ENCODE results near the gene YPEL1.
"Not testable (repeated sequence)": the region's sequence is repeated elsewhere in the genome, so short reads cannot be mapped to it uniquely, and the experiment has no call there.

YPEL1 gene

GRCh38 chr22:21686634-21687393 lies 48.8 kb downstream of the YPEL1 start:
- no peaks in the 10 kb centered on the region for H3K9me3 ChIP-seq (ENCODE audit: control insufficient read depth, low read length)
- no peaks in the 10 kb centered on the region for H3K27me3 ChIP-seq (replicated peaks; ENCODE audit: control insufficient read depth, insufficient read depth, low read length)
- no peak overlapping the region for H3K4me3 ChIP-seq (ENCODE audit: low read length)
- no peak for DNase-seq (ENCODE audit: low read depth)
- peaks cover 51% of the 10 kb centered on the region for H3K36me3 ChIP-seq (ENCODE audit: control insufficient read depth, insufficient read depth, low read length, severe bottlenecking)
- H3K4me1 ChIP-seq (ENCODE audit: control insufficient read depth, insufficient read depth, low read length) = no peaks in the 10 kb centered on the region
- no peak overlapping the region for H3K9ac ChIP-seq (ENCODE audit: low read length)

- Histone ChIP-seq H3K9ac (ENCODE audit: low read length) (no peak overlapping the region), H3K36me3 (ENCODE audit: control insufficient read depth, insufficient read depth, low read length, severe bottlenecking) (peaks cover 53% of the 10 kb centered on the region)
- no peak for DNase-seq (ENCODE audit: low read depth)
These were observed 49.4 kb downstream of the YPEL1 start for GRCh38 chr22:21686193-21686608.

DNA sequence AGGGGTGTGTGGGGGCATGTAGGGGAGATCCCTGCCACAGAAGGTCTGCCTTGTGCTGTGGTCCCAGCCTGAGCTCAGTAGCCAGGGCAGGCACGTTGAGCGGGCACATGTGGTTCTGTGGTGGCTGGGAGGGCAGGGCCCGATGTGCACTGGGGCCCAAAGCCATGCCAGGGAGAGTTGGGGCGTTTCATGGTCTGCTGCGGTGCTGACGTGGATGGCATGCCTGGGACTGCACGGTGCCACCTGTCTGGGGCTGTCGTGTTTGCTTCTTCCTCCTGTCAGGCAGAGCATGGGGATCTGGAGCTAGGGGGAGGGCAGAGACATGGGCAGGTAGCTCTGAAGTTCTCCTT lies 50.5 kb downstream of the YPEL1 start:
- no peak for DNase-seq (ENCODE audit: low read depth)
- Histone ChIP-seq H3K36me3 (ENCODE audit: control insufficient read depth, insufficient read depth, low read length, severe bottlenecking) (peaks cover 55% of the 10 kb centered on the region), H3K27me3 (replicated peaks; ENCODE audit: control insufficient read depth, insufficient read depth, low read length) (no peaks in the 10 kb centered on the region), H3K9me3 (ENCODE audit: control insufficient read depth, low read length) (no peaks in the 10 kb centered on the region), H3K4me1 (ENCODE audit: control insufficient read depth, insufficient read depth, low read length) (no peaks in the 10 kb centered on the region), H3K4me3 (ENCODE audit: low read length) (no peak overlapping the region), H3K9ac (ENCODE audit: low read length) (no peak overlapping the region)

More at GRCh38 chr22:21686193-21686608, 49.4 kb downstream of the YPEL1 start:
- H3K27me3 ChIP-seq (replicated peaks; ENCODE audit: control insufficient read depth, insufficient read depth, low read length) = no peaks in the 10 kb centered on the region
- H3K4me1 ChIP-seq (ENCODE audit: control insufficient read depth, insufficient read depth, low read length) = no peaks in the 10 kb centered on the region
- H3K9me3 ChIP-seq (ENCODE audit: control insufficient read depth, low read length) = no peaks in the 10 kb centered on the region
- H3K4me3 ChIP-seq (ENCODE audit: low read length) = no peak overlapping the region

- DNase-seq (ENCODE audit: low read depth) = no peak
- no peaks in the 10 kb centered on the region for H3K4me1 ChIP-seq (ENCODE audit: control insufficient read depth, insufficient read depth, low read length)
- H3K9ac ChIP-seq (ENCODE audit: low read length) = no peak overlapping the region
- H3K9me3 ChIP-seq (ENCODE audit: control insufficient read depth, low read length) = no peaks in the 10 kb centered on the region
- no peak overlapping the region for H3K4me3 ChIP-seq (ENCODE audit: low read length)
- peaks cover 55% of the 10 kb centered on the region for H3K36me3 ChIP-seq (ENCODE audit: control insufficient read depth, insufficient read depth, low read length, severe bottlenecking)
- H3K27me3 ChIP-seq (replicated peaks; ENCODE audit: control insufficient read depth, insufficient read depth, low read length) = no peaks in the 10 kb centered on the region
These were observed 51.0 kb downstream of the YPEL1 start for GRCh38 chr22:21684492-21685163.

GRCh38 chr22:21683401-21683811 lies 52.2 kb downstream of the YPEL1 start:
- no peaks in the 10 kb centered on the region for H3K27me3 ChIP-seq (replicated peaks; ENCODE audit: control insufficient read depth, insufficient read depth, low read length)
- no peak overlapping the region for H3K4me3 ChIP-seq (ENCODE audit: low read length)
- DNase-seq (ENCODE audit: low read depth) = no peak
- no peak overlapping the region for H3K9ac ChIP-seq (ENCODE audit: low read length)
- no peaks in the 10 kb centered on the region for H3K9me3 ChIP-seq (ENCODE audit: control insufficient read depth, low read length)
- H3K4me1 ChIP-seq (ENCODE audit: control insufficient read depth, insufficient read depth, low read length) = no peaks in the 10 kb centered on the region
- H3K36me3 ChIP-seq (ENCODE audit: control insufficient read depth, insufficient read depth, low read length, severe bottlenecking) = peaks cover 55% of the 10 kb centered on the region

- H3K4me1 ChIP-seq (ENCODE audit: control insufficient read depth, insufficient read depth, low read length) = peaks cover 4% of the 10 kb centered on the region
- no peak for DNase-seq (ENCODE audit: low read depth)
- H3K9ac ChIP-seq (ENCODE audit: low read length) = no peak overlapping the region
- H3K27me3 ChIP-seq (replicated peaks; ENCODE audit: control insufficient read depth, insufficient read depth, low read length) = no peaks in the 10 kb centered on the region
- no peaks in the 10 kb centered on the region for H3K9me3 ChIP-seq (ENCODE audit: control insufficient read depth, low read length)
- H3K36me3 ChIP-seq (ENCODE audit: control insufficient read depth, insufficient read depth, low read length, severe bottlenecking) = peaks cover 49% of the 10 kb centered on the region
- no peak overlapping the region for H3K4me3 ChIP-seq (ENCODE audit: low read length)
These were observed 53.0 kb downstream of the YPEL1 start for GRCh38 chr22:21682385-21683175.

DNA sequence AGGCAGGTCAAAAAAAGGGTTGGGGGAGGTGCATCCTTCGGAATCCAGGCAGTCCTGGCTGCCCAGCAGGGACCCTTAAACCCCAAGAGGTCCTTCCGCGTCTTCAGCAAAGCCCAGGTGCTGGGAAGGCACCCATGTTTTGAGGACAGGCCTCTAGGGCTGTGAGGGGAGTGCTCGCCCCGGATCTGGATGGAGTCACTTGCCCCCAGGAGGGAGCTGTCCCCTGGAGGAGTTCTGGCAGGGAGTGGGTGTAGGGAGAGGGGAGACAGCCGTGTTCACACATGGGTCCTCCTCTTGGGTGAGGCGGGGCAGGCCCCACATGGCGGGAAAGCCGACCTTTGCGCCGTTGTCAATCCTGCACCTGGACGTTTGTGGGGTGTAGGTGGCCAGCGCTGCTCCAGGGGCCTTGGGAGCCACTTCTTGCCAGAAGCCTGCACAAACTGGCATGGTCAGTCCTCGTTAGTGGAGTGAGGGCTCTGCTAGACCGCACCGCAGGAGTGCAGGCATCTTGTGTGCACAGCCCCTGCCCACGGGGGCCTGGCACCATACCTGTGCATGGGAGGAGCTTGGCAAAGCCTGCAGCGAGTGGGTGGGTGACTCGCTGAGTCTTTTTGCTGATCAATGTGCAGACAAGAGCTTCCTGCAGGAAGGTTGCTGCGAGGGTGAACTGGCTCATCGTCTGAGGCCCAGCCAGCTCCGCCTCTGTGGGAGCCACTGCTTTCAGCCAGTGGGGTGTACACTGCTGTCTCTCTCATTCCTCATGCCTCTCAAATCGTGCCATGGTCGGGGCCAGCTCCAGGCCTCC lies 53.8 kb downstream of the YPEL1 start:
- H3K4me1 ChIP-seq (ENCODE audit: control insufficient read depth, insufficient read depth, low read length) = peaks cover 5% of the 10 kb centered on the region
- H3K36me3 ChIP-seq (ENCODE audit: control insufficient read depth, insufficient read depth, low read length, severe bottlenecking) = peaks cover 44% of the 10 kb centered on the region
- H3K9ac ChIP-seq (ENCODE audit: low read length) = no peak overlapping the region
- no peaks in the 10 kb centered on the region for H3K9me3 ChIP-seq (ENCODE audit: control insufficient read depth, low read length)
- H3K4me3 ChIP-seq (ENCODE audit: low read length) = no peak overlapping the region
- H3K27me3 ChIP-seq (replicated peaks; ENCODE audit: control insufficient read depth, insufficient read depth, low read length) = no peaks in the 10 kb centered on the region
- DNase-seq (ENCODE audit: low read depth) = no peak

GRCh38 chr22:21680830-21681565 lies 54.6 kb downstream of the YPEL1 start:
- no peak overlapping the region for H3K9ac ChIP-seq (ENCODE audit: low read length)
- no peak for DNase-seq (ENCODE audit: low read depth)
- no peak overlapping the region for H3K4me3 ChIP-seq (ENCODE audit: low read length)
- peaks cover 39% of the 10 kb centered on the region for H3K36me3 ChIP-seq (ENCODE audit: control insufficient read depth, insufficient read depth, low read length, severe bottlenecking)
- H3K4me1 ChIP-seq (ENCODE audit: control insufficient read depth, insufficient read depth, low read length) = peaks cover 5% of the 10 kb centered on the region
- no peaks in the 10 kb centered on the region for H3K27me3 ChIP-seq (replicated peaks; ENCODE audit: control insufficient read depth, insufficient read depth, low read length)
- no peaks in the 10 kb centered on the region for H3K9me3 ChIP-seq (ENCODE audit: control insufficient read depth, low read length)

- Histone ChIP-seq H3K9ac (ENCODE audit: low read length) (no peak overlapping the region), H3K27me3 (replicated peaks; ENCODE audit: control insufficient read depth, insufficient read depth, low read length) (no peaks in the 10 kb centered on the region), H3K36me3 (ENCODE audit: control insufficient read depth, insufficient read depth, low read length, severe bottlenecking) (peaks cover 42% of the 10 kb centered on the region), H3K4me3 (ENCODE audit: low read length) (no peak overlapping the region), H3K4me1 (ENCODE audit: control insufficient read depth, insufficient read depth, low read length) (peaks cover 5% of the 10 kb centered on the region), H3K9me3 (ENCODE audit: control insufficient read depth, low read length) (no peaks in the 10 kb centered on the region)
- DNase-seq (ENCODE audit: low read depth) = no peak
These were observed 56.2 kb downstream of the YPEL1 start for GRCh38 chr22:21679383-21679782.

DNA sequence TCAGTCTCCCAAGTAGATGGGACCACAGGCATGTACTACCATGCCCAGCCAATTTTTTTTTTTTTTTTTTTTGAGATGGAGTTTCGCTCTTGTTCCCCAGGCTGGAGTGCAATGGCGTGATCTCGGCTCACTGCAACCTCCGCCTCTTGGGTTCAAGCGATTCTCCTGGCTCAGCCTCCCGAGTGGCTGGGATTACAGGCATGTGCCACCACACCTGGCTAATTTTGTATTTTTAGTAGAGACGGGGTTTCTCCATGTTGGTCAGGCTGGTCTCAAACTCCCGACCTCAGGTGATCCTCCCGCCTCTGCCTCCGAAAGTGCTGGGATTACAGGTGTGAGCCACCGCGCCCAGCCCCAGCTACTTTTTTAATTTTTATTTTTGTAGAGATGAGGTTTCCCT lies 56.8 kb downstream of the YPEL1 start:
- H3K4me3 ChIP-seq (ENCODE audit: low read length); DNase-seq (ENCODE audit: low read depth); H3K27me3 ChIP-seq (replicated peaks; ENCODE audit: control insufficient read depth, insufficient read depth, low read length); H3K9me3 ChIP-seq (ENCODE audit: control insufficient read depth, low read length); H3K4me1 ChIP-seq (ENCODE audit: control insufficient read depth, insufficient read depth, low read length); H3K9ac ChIP-seq (ENCODE audit: low read length): not testable (repeated sequence)
- peaks cover 46% of the 10 kb centered on the region for H3K36me3 ChIP-seq (ENCODE audit: control insufficient read depth, insufficient read depth, low read length, severe bottlenecking)

Measured in adipocyte (in vitro differentiated cells).